Femur (tissue), 1 donor: Measurements from ENCODE around the gene PRSS53.
A peak's percentile ranks its signal among the peaks of the same experiment; 100 is the strongest.

ENCODE experiments used
- DNase-seq: peaks from one replicate; pipeline ENCODE4 v3.0.0-alpha.2; 2017

Gene PRSS53

GRCh38 chr16:31093132-31093703 lies 4.5 kb upstream of the PRSS53 start:
- DNase-seq = peak; percentile 64

GRCh38 chr16:31092330-31092729 lies 3.6 kb upstream of the PRSS53 start:
- no peak for DNase-seq

- DNase-seq = no peak
These were observed 1.8 kb upstream of the PRSS53 start for GRCh38 chr16:31090540-31090939.

- DNase-seq = no peak
These were observed 456 bp upstream of the PRSS53 start for GRCh38 chr16:31089199-31089598.

- no peak for DNase-seq
These were observed 772 bp downstream of the PRSS53 start for GRCh38 chr16:31087971-31088370.

- peak; percentile 18 for DNase-seq
These were observed 1.3 kb downstream of the PRSS53 start for GRCh38 chr16:31087481-31087880.

GRCh38 chr16:31086629-31086906 lies 2.2 kb downstream of the PRSS53 start:
- DNase-seq = no peak

- peak; percentile 84 for DNase-seq
These were observed 2.7 kb downstream of the PRSS53 start for GRCh38 chr16:31085873-31086628.

- DNase-seq = no peak
These were observed 3.3 kb downstream of the PRSS53 start for GRCh38 chr16:31085411-31085810.

GRCh38 chr16:31084584-31085302 lies 4.0 kb downstream of the PRSS53 start:
- peak; percentile 50 for DNase-seq

GRCh38 chr16:31083981-31084380 lies 4.8 kb downstream of the PRSS53 start:
- no peak for DNase-seq

- DNase-seq = no peak
These were observed 5.2 kb downstream of the PRSS53 start for GRCh38 chr16:31083556-31083955.

- no peak for DNase-seq
These were observed 5.7 kb downstream of the PRSS53 start for GRCh38 chr16:31083081-31083480.

- no peak for DNase-seq
These were observed 6.2 kb downstream of the PRSS53 start for GRCh38 chr16:31082368-31083045.

GRCh38 chr16:31081428-31082351 lies 7.1 kb downstream of the PRSS53 start:
- DNase-seq = no peak

GRCh38 chr16:31080756-31081419 lies 7.9 kb downstream of the PRSS53 start:
- no peak for DNase-seq

GRCh38 chr16:31080035-31080629 lies 8.6 kb downstream of the PRSS53 start:
- DNase-seq = no peak

GRCh38 chr16:31079342-31079944 lies 9.3 kb downstream of the PRSS53 start:
- no peak for DNase-seq

GRCh38 chr16:31078597-31079341 lies 10.0 kb downstream of the PRSS53 start:
- DNase-seq = no peak
